Suprapubic skin (tissue), 4 donors: ENCODE results near the gene KCNJ6. TPM values are rescaled to one million over a fixed set of nuclear protein-coding genes. Genes with fewer than 3 reads are reported as not detected.

Experiments
- DNase-seq, 2 donors: peaks; one replicate each; pipeline ENCODE4 v3.0.0-alpha.2; 2019; ENCODE audit warnings: low spot score in 2 of 2
- H3K27ac ChIP-seq: fragments of 200-600 bp; sonication (generic); one replicate; pipeline ENCODE4 v1.5.1; 2019
- H3K27me3 ChIP-seq: fragments of 200-600 bp; sonication (generic); one replicate; pipeline ENCODE4 v1.5.1; 2019
- H3K36me3 ChIP-seq: fragments of 200-600 bp; sonication (generic); one replicate; pipeline ENCODE4 v1.5.1; 2019
- H3K4me1 ChIP-seq: fragments of 200-600 bp; sonication (generic); one replicate; pipeline ENCODE4 v1.5.1; 2019
- H3K4me3 ChIP-seq: fragments of 200-600 bp; sonication (generic); one replicate; pipeline ENCODE4 v1.5.1; 2019; ENCODE audit warnings: mild to moderate bottlenecking
- H3K9me3 ChIP-seq: fragments of 200-600 bp; sonication (generic); one replicate; pipeline ENCODE4 v1.5.1; 2019
- CTCF ChIP-seq, 2 donors: fragments of 200-600 bp in 1 of 2; fragments of 450-650 bp in 1 of 2; sonication (generic) in 1 of 2; IDR thresholded peaks; one replicate each; pipeline ENCODE4 v1.5.1; 2016 to 2019; ENCODE audit warnings: antibody characterized with exemption in 2 of 2, mild to moderate bottlenecking in 1 of 2, moderate library complexity in 1 of 2
- EP300 ChIP-seq: sonication (generic); formaldehyde crosslinking; IDR thresholded peaks from one replicate; pipeline ENCODE4 v1.6.1; 2017; ENCODE audit warnings: antibody characterized with exemption
- POLR2A ChIP-seq, 2 donors: fragments of 450-650 bp; IDR thresholded peaks; one replicate each; pipeline ENCODE4 v1.6.1; 2017; ENCODE audit warnings: antibody characterized with exemption in 2 of 2, mild to moderate bottlenecking in 2 of 2, moderate library complexity in 2 of 2
- POLR2AphosphoS5 ChIP-seq, 3 donors: sonication (generic); formaldehyde crosslinking; IDR thresholded peaks; one replicate each; pipeline ENCODE4 v1.6.1; 2017; ENCODE audit warnings: antibody characterized with exemption in 3 of 3
- WGBS: methylation state at CpG from one replicate; pipeline ENCODE4 v1.1.5; 2018; 5-methylcytosine and 5-hydroxymethylcytosine counted together
- total RNA-seq, 4 donors: library from RNA; depleted of rRNA; stranded (reverse); fragments of >200 nt; gene quantifications; one replicate each; pipeline ENCODE4 v1.1.0, GENCODE V29; 2016

The KCNJ6 gene
- total RNA-seq, 4 donors from 2014 or later = not detected

GRCh38 chr21:37917612-37918011, 1.4 kb upstream of the KCNJ6 start:
- no peaks in the 10 kb centered on the region for H3K9me3 ChIP-seq
- DNase-seq = no peak
- TF ChIP-seq POLR2AphosphoS5 (IDR thresholded peaks at IDR 0.05) = no peak
- no peak for TF ChIP-seq EP300
- TF ChIP-seq CTCF (IDR thresholded peaks at IDR 0.05) = no peak
- TF ChIP-seq POLR2A (IDR thresholded peaks at IDR 0.05) = no peak
- no peaks in the 10 kb centered on the region for H3K36me3 ChIP-seq
- peaks cover 14% of the 10 kb centered on the region for H3K4me1 ChIP-seq
- no peak overlapping the region for H3K4me3 ChIP-seq
- WGBS = 80% methylated on average over 4 of the region's 4 CpGs
- H3K27me3 ChIP-seq = peaks cover 79% of the 10 kb centered on the region
- H3K27ac ChIP-seq = no peak overlapping the region

GRCh38 chr21:37915941-37916309, 332 bp downstream of the KCNJ6 start:
- H3K4me3 ChIP-seq = peak overlapping the region; percentile 21
- TF ChIP-seq POLR2AphosphoS5 (IDR thresholded peaks at IDR 0.05) (no peak), POLR2A (IDR thresholded peaks at IDR 0.05) (no peak), EP300 (no peak), CTCF (IDR thresholded peaks at IDR 0.05) (no peak)
- no peaks in the 10 kb centered on the region for H3K36me3 ChIP-seq

GRCh38 chr21:37915497-37915911, 753 bp downstream of the KCNJ6 start:
- no peaks in the 10 kb centered on the region for H3K36me3 ChIP-seq
- H3K27ac ChIP-seq = no peak overlapping the region
- WGBS = 4% methylated on average over 24 of the region's 28 CpGs
- peak overlapping the region; percentile 21 for H3K4me3 ChIP-seq
- H3K27me3 ChIP-seq = peaks cover 78% of the 10 kb centered on the region
- no peak for DNase-seq
- TF ChIP-seq EP300 = no peak
- TF ChIP-seq CTCF (IDR thresholded peaks at IDR 0.05) = no peak
- no peak for TF ChIP-seq POLR2AphosphoS5 (IDR thresholded peaks at IDR 0.05)
- no peak for TF ChIP-seq POLR2A (IDR thresholded peaks at IDR 0.05)
- no peaks in the 10 kb centered on the region for H3K9me3 ChIP-seq
- peaks cover 14% of the 10 kb centered on the region for H3K4me1 ChIP-seq

More at GRCh38 chr21:37915941-37916309, 332 bp downstream of the KCNJ6 start:
- peaks cover 78% of the 10 kb centered on the region for H3K27me3 ChIP-seq
- DNase-seq = no peak
- WGBS = 5% methylated on average over 26 of the region's 26 CpGs
- H3K27ac ChIP-seq = no peak overlapping the region
- H3K9me3 ChIP-seq = no peaks in the 10 kb centered on the region
- H3K4me1 ChIP-seq = peaks cover 14% of the 10 kb centered on the region

GRCh38 chr21:37912616-37913015, 3.6 kb downstream of the KCNJ6 start:
- no peak overlapping the region for H3K4me3 ChIP-seq
- no peak overlapping the region for H3K27ac ChIP-seq
- TF ChIP-seq POLR2AphosphoS5 (IDR thresholded peaks at IDR 0.05) = no peak
- TF ChIP-seq POLR2A (IDR thresholded peaks at IDR 0.05) = no peak
- TF ChIP-seq CTCF (IDR thresholded peaks at IDR 0.05) = no peak
- no peak for TF ChIP-seq EP300
- H3K4me1 ChIP-seq = peaks cover 14% of the 10 kb centered on the region
- no peaks in the 10 kb centered on the region for H3K9me3 ChIP-seq
- H3K27me3 ChIP-seq = peaks cover 59% of the 10 kb centered on the region
- no peak for DNase-seq
- H3K36me3 ChIP-seq = no peaks in the 10 kb centered on the region

GRCh38 chr21:37909936-37910335, 6.3 kb downstream of the KCNJ6 start:
- no peak overlapping the region for H3K27ac ChIP-seq
- 74% methylated on average over 6 of the region's 6 CpGs for WGBS
- H3K36me3 ChIP-seq = no peaks in the 10 kb centered on the region
- no peak for DNase-seq
- H3K9me3 ChIP-seq = no peaks in the 10 kb centered on the region
- TF ChIP-seq CTCF (IDR thresholded peaks at IDR 0.05) (no peak), POLR2A (IDR thresholded peaks at IDR 0.05) (no peak)
- H3K4me1 ChIP-seq = no peaks in the 10 kb centered on the region
- no peak overlapping the region for H3K4me3 ChIP-seq
- H3K27me3 ChIP-seq = peaks cover 41% of the 10 kb centered on the region
